H9 (cell line): ENCODE measurements around the gene ETV6. TPM values are rescaled to one million over a fixed set of nuclear protein-coding genes. Genes with fewer than 3 reads are reported as not detected.

Experiments used
- DNase-seq: peaks from one replicate; pipeline ENCODE4 v3.0.0-alpha.2; 2017
- H2AFZ ChIP-seq: one replicate; pipeline ENCODE4 v1.6.1; 2013; ENCODE audit warnings: mild to moderate bottlenecking, low read length, control low read depth, moderate library complexity
- H2AK5ac ChIP-seq: 2 replicates; pipeline ENCODE4 v1.6.1; 2013; ENCODE audit warnings: low read length, control low read depth, mixed read lengths; ENCODE audit not compliant: insufficient read length
- H2BK120ac ChIP-seq: one replicate; pipeline ENCODE4 v1.6.1; 2013; ENCODE audit warnings: low read depth, mild to moderate bottlenecking, low read length, control low read depth, inconsistent platforms; ENCODE audit not compliant: poor library complexity, severe bottlenecking
- H2BK12ac ChIP-seq: 2 replicates; pipeline ENCODE4 v1.6.1; 2013; ENCODE audit warnings: low read length, control low read depth, mixed read lengths, low read depth; ENCODE audit not compliant: insufficient read length
- H2BK15ac ChIP-seq: 2 replicates; pipeline ENCODE4 v1.6.1; 2013; ENCODE audit warnings: low read depth, low read length, control low read depth
- H2BK20ac ChIP-seq: one replicate; pipeline ENCODE4 v1.6.1; 2013; ENCODE audit warnings: low read depth, mild to moderate bottlenecking, low read length, control low read depth, inconsistent platforms; ENCODE audit not compliant: poor library complexity, severe bottlenecking
- H2BK5ac ChIP-seq: 2 replicates; pipeline ENCODE4 v1.6.1; 2013; ENCODE audit warnings: low read length, control low read depth, mixed read lengths; ENCODE audit not compliant: insufficient read length
- H3K14ac ChIP-seq: 2 replicates; pipeline ENCODE4 v1.6.1; 2013; ENCODE audit warnings: low read length, control low read depth; ENCODE audit not compliant: insufficient read depth
- H3K18ac ChIP-seq: 2 replicates; pipeline ENCODE4 v1.6.1; 2013; ENCODE audit warnings: low read depth, mild to moderate bottlenecking, mixed read lengths, low read length, control low read depth; ENCODE audit not compliant: insufficient read length
- H3K23ac ChIP-seq: 2 replicates; pipeline ENCODE4 v1.6.1; 2013; ENCODE audit warnings: low read length, control low read depth, mixed read lengths, low read depth; ENCODE audit not compliant: insufficient read length
- H3K23me2 ChIP-seq: 2 replicates; pipeline ENCODE4 v1.6.1; 2013; ENCODE audit warnings: low read depth, mild to moderate bottlenecking, mixed read lengths, low read length, control low read depth; ENCODE audit not compliant: insufficient read length, poor library complexity, severe bottlenecking
- H3K27ac ChIP-seq: 2 replicates; pipeline ENCODE4 v1.5.1; 2013; ENCODE audit warnings: low read length, control low read depth, mixed read lengths, low read depth; ENCODE audit not compliant: insufficient read length
- H3K27me3 ChIP-seq: 2 replicates; pipeline ENCODE4 v1.6.1; 2013; ENCODE audit warnings: low read length, control low read depth, inconsistent platforms; ENCODE audit not compliant: insufficient read depth
- H3K4ac ChIP-seq: 2 replicates; pipeline ENCODE4 v1.6.1; 2013; ENCODE audit warnings: low read depth, mild to moderate bottlenecking, control low read depth, inconsistent platforms, low read length, moderate library complexity
- H3K4me1 ChIP-seq: 2 replicates; pipeline ENCODE4 v1.6.1; 2013; ENCODE audit warnings: low read length, control low read depth, inconsistent platforms; ENCODE audit not compliant: insufficient read depth
- H3K4me2 ChIP-seq: 2 replicates; pipeline ENCODE4 v1.6.1; 2013; ENCODE audit warnings: low read length, control low read depth, mixed read lengths; ENCODE audit not compliant: insufficient read length, insufficient read depth
- H3K56ac ChIP-seq: 2 replicates; pipeline ENCODE4 v1.6.1; 2013; ENCODE audit warnings: low read depth, mild to moderate bottlenecking, mixed read lengths, low read length, control low read depth; ENCODE audit not compliant: insufficient read length
- H3K79me1 ChIP-seq: 2 replicates; pipeline ENCODE4 v1.6.1; 2013; ENCODE audit warnings: low read depth, mild to moderate bottlenecking, moderate library complexity, low read length, control low read depth, inconsistent platforms; ENCODE audit not compliant: insufficient read depth, poor library complexity, severe bottlenecking
- H3K79me2 ChIP-seq: 2 replicates; pipeline ENCODE4 v1.6.1; 2013; ENCODE audit warnings: low read length, control low read depth, inconsistent platforms; ENCODE audit not compliant: insufficient read depth
- H3K9ac ChIP-seq: 2 replicates; pipeline ENCODE4 v1.6.1; 2013; ENCODE audit warnings: low read length, control low read depth, mixed read lengths; ENCODE audit not compliant: insufficient read length; ENCODE audit errors: extremely low read depth
- H3K9me3 ChIP-seq: one replicate; pipeline ENCODE4 v1.6.1; 2013; ENCODE audit warnings: low read depth, low read length, inconsistent platforms; ENCODE audit not compliant: control insufficient read depth
- H3T11ph ChIP-seq: one replicate; pipeline ENCODE4 v1.6.1; 2013; ENCODE audit warnings: mild to moderate bottlenecking, low read length, control low read depth, inconsistent platforms
- H4K20me1 ChIP-seq: one replicate; pipeline ENCODE4 v1.6.1; 2013; ENCODE audit not compliant: control insufficient read depth, insufficient read length, insufficient read depth
- H4K5ac ChIP-seq: 2 replicates; pipeline ENCODE4 v1.6.1; 2013; ENCODE audit warnings: low read depth, mild to moderate bottlenecking, mixed read lengths, low read length, control low read depth; ENCODE audit not compliant: insufficient read length
- H4K8ac ChIP-seq: replicated peaks from 2 replicates; pipeline ENCODE4 v1.6.1; 2013; ENCODE audit warnings: low read length, control low read depth, mixed read lengths, low read depth; ENCODE audit not compliant: insufficient read length
- H4K91ac ChIP-seq: 2 replicates; pipeline ENCODE4 v1.6.1; 2013; ENCODE audit warnings: low read depth, mild to moderate bottlenecking, moderate library complexity, mixed read lengths, low read length, control low read depth; ENCODE audit not compliant: insufficient read length
- H3K27ac Mint-ChIP-seq, 3 experiments: 2 replicates in 2 of 3; 3 replicates in 1 of 3; pipeline ENCODE4 v1.8.0; 2020 to 2021; ENCODE audit warnings: mixed read lengths in 3 of 3, mild to moderate bottlenecking in 1 of 3, moderate library complexity in 1 of 3
- H3K27me3 Mint-ChIP-seq: 2 replicates; pipeline ENCODE4 v1.8.0; 2021; ENCODE audit warnings: low read depth, mild to moderate bottlenecking, moderate library complexity, mixed read lengths
- H3K36me3 Mint-ChIP-seq, 3 experiments: 2 replicates in 2 of 3; 3 replicates in 1 of 3; pipeline ENCODE4 v1.8.0; 2020 to 2021; ENCODE audit warnings: low read depth in 3 of 3, mixed read lengths in 3 of 3; ENCODE audit not compliant: insufficient read depth in 1 of 3
- H3K4me1 Mint-ChIP-seq, 2 experiments: 2 replicates each; pipeline ENCODE4 v1.8.0; 2020; ENCODE audit warnings: mixed read lengths in 2 of 2
- H3K4me3 Mint-ChIP-seq, 2 experiments: 2 replicates in 1 of 2; 3 replicates in 1 of 2; pipeline ENCODE4 v1.8.0; 2020 to 2021; ENCODE audit warnings: mild to moderate bottlenecking in 2 of 2, mixed read lengths in 2 of 2, moderate library complexity in 1 of 2
- H3K9me3 Mint-ChIP-seq, 2 experiments: 2 replicates in 1 of 2; 3 replicates in 1 of 2; pipeline ENCODE4 v1.8.0; 2020; ENCODE audit warnings: mild to moderate bottlenecking in 2 of 2, mixed read lengths in 2 of 2, moderate library complexity in 1 of 2
- WGBS: extraction: QIAGEN DNeasy Blood & Tissue Kit; methylation state at CpG from one replicate; pipeline ENCODE4 v1.1.7; 2013; ENCODE audit warnings: missing lambda C conversion rate, low lambda C conversion rate, mixed read lengths; ENCODE audit not compliant: insufficient read length; ENCODE audit errors: extremely low coverage; 5-methylcytosine and 5-hydroxymethylcytosine counted together
- total RNA-seq: library from RNA; stranded (reverse); gene quantifications from 2 replicates; pipeline ENCODE4 v1.2.1, GENCODE V29; 2021
- TF ChIP-seq, protein P1 (sequence below): fragments of 200-600 bp; sonication (generic); conservative IDR thresholded peaks from 3 replicates; pipeline ENCODE4 v1.8.0; 2021; ENCODE audit warnings: antibody characterized with exemption, mild to moderate bottlenecking

The ETV6 gene
- total RNA-seq, 1 experiment from 2014 or later = 28.7 TPM

- no peak overlapping the region for H3K9ac ChIP-seq
- peaks cover 0 to 4% (median 4%) of the 10 kb centered on the region in 3 experiments; a peak in 1 of 7 replicates for H3K36me3 Mint-ChIP-seq
- no peak overlapping the region for H2BK5ac ChIP-seq
- no peak overlapping the region for H3K4ac ChIP-seq
- H3K56ac ChIP-seq = no peak overlapping the region
- no peak overlapping the region for H2AFZ ChIP-seq
- WGBS = no CpG with 5 or more reads among the region's 4 CpGs
- no peaks in the 10 kb centered on the region for H3K27me3 ChIP-seq
- TF ChIP-seq, protein P1, sequence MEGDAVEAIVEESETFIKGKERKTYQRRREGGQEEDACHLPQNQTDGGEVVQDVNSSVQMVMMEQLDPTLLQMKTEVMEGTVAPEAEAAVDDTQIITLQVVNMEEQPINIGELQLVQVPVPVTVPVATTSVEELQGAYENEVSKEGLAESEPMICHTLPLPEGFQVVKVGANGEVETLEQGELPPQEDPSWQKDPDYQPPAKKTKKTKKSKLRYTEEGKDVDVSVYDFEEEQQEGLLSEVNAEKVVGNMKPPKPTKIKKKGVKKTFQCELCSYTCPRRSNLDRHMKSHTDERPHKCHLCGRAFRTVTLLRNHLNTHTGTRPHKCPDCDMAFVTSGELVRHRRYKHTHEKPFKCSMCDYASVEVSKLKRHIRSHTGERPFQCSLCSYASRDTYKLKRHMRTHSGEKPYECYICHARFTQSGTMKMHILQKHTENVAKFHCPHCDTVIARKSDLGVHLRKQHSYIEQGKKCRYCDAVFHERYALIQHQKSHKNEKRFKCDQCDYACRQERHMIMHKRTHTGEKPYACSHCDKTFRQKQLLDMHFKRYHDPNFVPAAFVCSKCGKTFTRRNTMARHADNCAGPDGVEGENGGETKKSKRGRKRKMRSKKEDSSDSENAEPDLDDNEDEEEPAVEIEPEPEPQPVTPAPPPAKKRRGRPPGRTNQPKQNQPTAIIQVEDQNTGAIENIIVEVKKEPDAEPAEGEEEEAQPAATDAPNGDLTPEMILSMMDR = no peak
- no peaks in the 10 kb centered on the region for H3K27me3 Mint-ChIP-seq
- no peaks in the 10 kb centered on the region for H3K79me2 ChIP-seq
- no peaks in the 10 kb centered on the region for H4K20me1 ChIP-seq
- DNase-seq = no peak
- H3K23ac ChIP-seq = no peak overlapping the region
- H4K8ac ChIP-seq = no peak overlapping the region
- H3K4me2 ChIP-seq = no peak overlapping the region
- peaks cover 33 to 45% of the 10 kb centered on the region in 2 experiments for H3K4me1 Mint-ChIP-seq
- no peak overlapping the region for H3T11ph ChIP-seq
- H3K27ac Mint-ChIP-seq = no peak overlapping the region; a peak in 1 of 7 replicates
- H3K4me3 Mint-ChIP-seq = no peak overlapping the region
- H3K9me3 Mint-ChIP-seq = no peaks in the 10 kb centered on the region
- no peaks in the 10 kb centered on the region for H3K9me3 ChIP-seq
- no peaks in the 10 kb centered on the region for H3K79me1 ChIP-seq
- no peak overlapping the region for H2BK12ac ChIP-seq
- no peak overlapping the region for H2BK20ac ChIP-seq
- H2BK15ac ChIP-seq = no peak overlapping the region
- no peak overlapping the region for H3K18ac ChIP-seq
- H4K91ac ChIP-seq = no peak overlapping the region
- no peak overlapping the region for H3K27ac ChIP-seq
- H4K5ac ChIP-seq = no peak overlapping the region
- H2AK5ac ChIP-seq = no peak overlapping the region
- no peaks in the 10 kb centered on the region for H3K23me2 ChIP-seq
- H3K14ac ChIP-seq = no peak overlapping the region
- H2BK120ac ChIP-seq = no peak overlapping the region
- H3K4me1 ChIP-seq = peaks cover 9% of the 10 kb centered on the region
Measured at GRCh38 chr12:11758087-11758486, 108.6 kb downstream of the ETV6 start.
